Measurements from ENCODE around the gene SOX8. TPM values are rescaled to one million over a fixed set of nuclear protein-coding genes. Genes with fewer than 3 reads are reported as not detected.

SOX8 gene
- total RNA-seq, 1 donor from 2014 or later, result 0.18 TPM

DNA sequence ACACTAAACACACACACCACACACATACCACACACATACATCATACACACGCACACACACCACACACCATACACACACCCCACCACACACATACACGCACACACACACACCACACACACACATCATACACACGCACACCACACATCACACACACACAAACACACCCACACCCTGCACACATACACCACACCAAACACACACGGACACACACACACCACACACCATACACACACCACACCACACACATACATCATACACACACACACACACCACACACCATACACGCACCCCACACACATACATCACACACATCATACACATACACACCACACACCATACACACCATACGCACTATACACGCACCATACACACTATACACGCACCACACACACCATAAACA, 3.7 kb upstream of the SOX8 start:
- CTCF ChIA-PET, result no interaction called here
- ATAC-seq (ENCODE audit: low read depth) (no peak), DNase-seq (no peak)
- H3K4me1 Mint-ChIP-seq, result peaks cover 2% of the 10 kb centered on the region
- intact Hi-C loops (cut with micrococcal nuclease), result loop anchor here (10.0 kb wide), 1 partner anchor 637 kb away; the partner anchor contains the start of genes CRAMP1 and IFT140
- H3K4me3 Mint-ChIP-seq, result no peak overlapping the region
- POLR2A ChIA-PET, result no interaction called here
- no peak overlapping the region for H3K27ac Mint-ChIP-seq
- peaks cover 26% of the 10 kb centered on the region for H3K27me3 Mint-ChIP-seq
- no peaks in the 10 kb centered on the region for H3K9me3 Mint-ChIP-seq
- TF ChIP-seq CTCF (IDR thresholded peaks at IDR 0.05), result no peak
- H3K36me3 Mint-ChIP-seq (ENCODE audit: low read depth), result no peaks in the 10 kb centered on the region

- intact Hi-C loops (cut with micrococcal nuclease), result loop anchor here (10.0 kb wide), 1 partner anchor 636 kb away; the partner anchor contains the start of genes CRAMP1 and IFT140
- TF ChIP-seq CTCF (IDR thresholded peaks at IDR 0.05), result no peak
- DNase-seq (no peak), ATAC-seq (ENCODE audit: low read depth) (no peak)
- Mint-ChIP-seq H3K27me3 (peaks cover 25% of the 10 kb centered on the region), H3K27ac (no peak overlapping the region), H3K4me1 (peaks cover 2% of the 10 kb centered on the region), H3K9me3 (no peaks in the 10 kb centered on the region), H3K4me3 (no peak overlapping the region), H3K36me3 (ENCODE audit: low read depth) (no peaks in the 10 kb centered on the region)
- ChIA-PET POLR2A (no interaction called here), CTCF (no interaction called here)
Observed at GRCh38 chr16:978403-978802, 3.2 kb upstream of the SOX8 start.

GRCh38 chr16:979147-979546, 2.4 kb upstream of the SOX8 start:
- Mint-ChIP-seq H3K4me3 (no peak overlapping the region), H3K27me3 (peaks cover 25% of the 10 kb centered on the region), H3K4me1 (peaks cover 2% of the 10 kb centered on the region), H3K36me3 (ENCODE audit: low read depth) (no peaks in the 10 kb centered on the region), H3K27ac (no peak overlapping the region), H3K9me3 (no peaks in the 10 kb centered on the region)
- POLR2A ChIA-PET, result no interaction called here
- TF ChIP-seq CTCF (IDR thresholded peaks at IDR 0.05), result no peak
- DNase-seq (no peak), ATAC-seq (ENCODE audit: low read depth) (no peak)
- CTCF ChIA-PET, result no interaction called here
- intact Hi-C loops (cut with micrococcal nuclease), result loop anchor here (10.0 kb wide), 1 partner anchor 636 kb away; the partner anchor contains the start of genes CRAMP1 and IFT140

DNA sequence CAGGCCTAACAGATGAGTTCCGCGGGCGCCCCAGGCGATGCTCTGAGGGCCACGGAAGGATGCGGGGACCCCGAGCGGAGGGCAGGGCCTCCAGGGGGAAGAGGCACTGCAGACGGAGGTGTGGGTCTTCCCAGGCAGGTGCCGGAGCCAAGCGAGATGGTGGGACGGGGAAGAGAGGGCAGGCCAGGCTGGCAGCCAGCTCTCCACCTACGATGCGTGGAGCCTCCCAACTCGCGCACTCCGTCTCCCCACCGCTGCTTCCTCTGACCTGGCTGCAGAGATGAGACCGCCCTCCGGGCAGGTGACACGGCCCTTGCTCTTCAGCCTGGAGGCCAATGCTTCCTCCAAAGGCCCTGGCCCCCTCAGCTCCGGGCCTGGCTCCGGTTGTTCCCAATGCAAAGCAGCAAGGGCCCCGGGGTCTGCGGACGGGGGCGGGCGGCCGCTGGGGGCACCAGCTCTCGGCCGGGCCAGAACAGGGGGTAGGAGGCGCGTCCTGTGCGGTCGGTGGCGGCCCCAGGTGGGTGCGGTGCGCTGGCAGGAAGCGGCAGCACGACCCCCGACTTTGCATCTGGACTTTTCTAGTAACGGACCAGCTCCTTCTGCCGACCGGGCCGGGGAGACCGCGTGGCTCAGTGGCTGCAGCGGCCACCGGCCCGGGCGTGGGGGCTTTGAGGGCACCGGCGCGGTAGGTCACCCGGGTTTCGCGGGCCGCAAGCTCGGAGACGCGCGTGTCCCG, 1.5 kb upstream of the SOX8 start:
- H3K27ac Mint-ChIP-seq, result no peak overlapping the region
- ChIA-PET POLR2A (interaction anchor here (0.5 to 1.1 kb wide), 2 partner anchors 10 to 304 kb away, joined by 3 read pairs; partner anchors contain the start of gene RHBDL1), CTCF (no interaction called here)
- DNase-seq (no peak), ATAC-seq (ENCODE audit: low read depth) (peak; percentile 18)
- peaks cover 2% of the 10 kb centered on the region for H3K4me1 Mint-ChIP-seq
- no peaks in the 10 kb centered on the region for H3K9me3 Mint-ChIP-seq
- TF ChIP-seq CTCF (IDR thresholded peaks at IDR 0.05), result no peak
- intact Hi-C loops (cut with micrococcal nuclease), result loop anchor here (10.0 kb wide), 1 partner anchor 635 kb away; the partner anchor contains the start of genes CRAMP1 and IFT140
- H3K27me3 Mint-ChIP-seq, result peaks cover 25% of the 10 kb centered on the region
- no peaks in the 10 kb centered on the region for H3K36me3 Mint-ChIP-seq (ENCODE audit: low read depth)
- peak overlapping the region; percentile 32 for H3K4me3 Mint-ChIP-seq

DNA sequence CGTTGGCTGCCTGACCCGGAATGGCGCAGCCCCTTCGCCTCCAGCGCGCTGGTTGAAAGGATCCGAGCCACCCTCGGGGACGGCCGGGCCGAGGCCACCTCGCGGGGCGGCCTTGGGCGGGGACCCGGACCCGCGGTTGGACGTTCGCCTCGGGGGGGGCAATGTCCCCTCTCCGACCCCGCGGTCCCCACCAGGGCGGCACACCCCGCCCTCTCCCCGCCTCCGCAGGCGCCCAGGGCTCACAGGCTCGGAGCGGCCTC, 1.0 kb upstream of the SOX8 start:
- no peaks in the 10 kb centered on the region for H3K9me3 Mint-ChIP-seq
- intact Hi-C loops (cut with micrococcal nuclease), result no loop called here
- ChIA-PET POLR2A (interaction anchor here (0.5 to 1.1 kb wide), 2 partner anchors 11 to 305 kb away, joined by 3 read pairs; partner anchors contain the start of gene RHBDL1), CTCF (no interaction called here)
- ATAC-seq (ENCODE audit: low read depth) (peak; percentile 12), DNase-seq (peak; percentile 32)
- H3K36me3 Mint-ChIP-seq (ENCODE audit: low read depth), result no peaks in the 10 kb centered on the region
- H3K4me1 Mint-ChIP-seq, result peaks cover 2% of the 10 kb centered on the region
- no peak overlapping the region for H3K4me3 Mint-ChIP-seq
- no peak for TF ChIP-seq CTCF (IDR thresholded peaks at IDR 0.05)
- no peak overlapping the region for H3K27ac Mint-ChIP-seq
- H3K27me3 Mint-ChIP-seq, result peaks cover 24% of the 10 kb centered on the region

All from activated B cell treated with CpG ODN at 0.5 μM for 24 hours (primary cell).